Activated naive CD4-positive, alpha-beta T cell (primary cell): ENCODE results near the gene SLC9A4.

Experiments used
- DNase-seq, 4 experiments: peaks; one replicate each; lab custom pipeline; 2025; lab: John Stamatoyannopoulos, UW

The SLC9A4 gene

GRCh38 chr2:102473020-102473419 lies at the start of gene SLC9A4:
TSS of gene SLC9A4 (plus strand) at chr2:102473226. CDS start at chr2:102473760, 534 bp downstream.
- DNase-seq: peak in 2 of 4 experiments; percentile 17 to 35

GRCh38 chr2:102423368-102423767 lies 49.7 kb upstream of the SLC9A4 start:
- no peak for DNase-seq

- no peak for DNase-seq
Observed at GRCh38 chr2:102424754-102425153, 48.3 kb upstream of the SLC9A4 start.

- no peak for DNase-seq
Observed at GRCh38 chr2:102425441-102426132, 47.4 kb upstream of the SLC9A4 start.

- no peak for DNase-seq
Observed at GRCh38 chr2:102427249-102427648, 45.8 kb upstream of the SLC9A4 start.

- no peak for DNase-seq
Observed at GRCh38 chr2:102428573-102428972, 44.5 kb upstream of the SLC9A4 start.

- DNase-seq: no peak
Observed at GRCh38 chr2:102432386-102432785, 40.6 kb upstream of the SLC9A4 start.

- no peak for DNase-seq
Observed at GRCh38 chr2:102433973-102434654, 38.9 kb upstream of the SLC9A4 start.

- no peak for DNase-seq
Observed at GRCh38 chr2:102434655-102435381, 38.2 kb upstream of the SLC9A4 start.

GRCh38 chr2:102435741-102436140 lies 37.3 kb upstream of the SLC9A4 start:
- DNase-seq: no peak

- DNase-seq: no peak
Observed at GRCh38 chr2:102436323-102436722, 36.7 kb upstream of the SLC9A4 start.

- no peak for DNase-seq
Observed at GRCh38 chr2:102437122-102437521, 35.9 kb upstream of the SLC9A4 start.

GRCh38 chr2:102438111-102438510 lies 34.9 kb upstream of the SLC9A4 start:
- no peak for DNase-seq

- DNase-seq: no peak
Observed at GRCh38 chr2:102438578-102438977, 34.4 kb upstream of the SLC9A4 start.

GRCh38 chr2:102439065-102439695 lies 33.8 kb upstream of the SLC9A4 start:
- DNase-seq: no peak

- DNase-seq: peak in 1 of 4 experiments; percentile 2
Observed at GRCh38 chr2:102442967-102443828, 29.8 kb upstream of the SLC9A4 start.

GRCh38 chr2:102444233-102444632 lies 28.8 kb upstream of the SLC9A4 start:
- DNase-seq: no peak

- no peak for DNase-seq
Observed at GRCh38 chr2:102446936-102447335, 26.1 kb upstream of the SLC9A4 start.

GRCh38 chr2:102449370-102449974 lies 23.6 kb upstream of the SLC9A4 start:
- DNase-seq: peak in 3 of 4 experiments; percentile 21 to 53 (median 29)

GRCh38 chr2:102451968-102452367 lies 21.1 kb upstream of the SLC9A4 start:
- no peak for DNase-seq

- DNase-seq: no peak
Observed at GRCh38 chr2:102453501-102453900, 19.5 kb upstream of the SLC9A4 start.
